ENCODE results near the gene SRMS. TPM values are rescaled to one million over a fixed set of nuclear protein-coding genes. Genes with fewer than 3 reads are reported as not detected.

SRMS gene
- total RNA-seq, result under 1 TPM; 0.32 to 0.49 TPM

DNA sequence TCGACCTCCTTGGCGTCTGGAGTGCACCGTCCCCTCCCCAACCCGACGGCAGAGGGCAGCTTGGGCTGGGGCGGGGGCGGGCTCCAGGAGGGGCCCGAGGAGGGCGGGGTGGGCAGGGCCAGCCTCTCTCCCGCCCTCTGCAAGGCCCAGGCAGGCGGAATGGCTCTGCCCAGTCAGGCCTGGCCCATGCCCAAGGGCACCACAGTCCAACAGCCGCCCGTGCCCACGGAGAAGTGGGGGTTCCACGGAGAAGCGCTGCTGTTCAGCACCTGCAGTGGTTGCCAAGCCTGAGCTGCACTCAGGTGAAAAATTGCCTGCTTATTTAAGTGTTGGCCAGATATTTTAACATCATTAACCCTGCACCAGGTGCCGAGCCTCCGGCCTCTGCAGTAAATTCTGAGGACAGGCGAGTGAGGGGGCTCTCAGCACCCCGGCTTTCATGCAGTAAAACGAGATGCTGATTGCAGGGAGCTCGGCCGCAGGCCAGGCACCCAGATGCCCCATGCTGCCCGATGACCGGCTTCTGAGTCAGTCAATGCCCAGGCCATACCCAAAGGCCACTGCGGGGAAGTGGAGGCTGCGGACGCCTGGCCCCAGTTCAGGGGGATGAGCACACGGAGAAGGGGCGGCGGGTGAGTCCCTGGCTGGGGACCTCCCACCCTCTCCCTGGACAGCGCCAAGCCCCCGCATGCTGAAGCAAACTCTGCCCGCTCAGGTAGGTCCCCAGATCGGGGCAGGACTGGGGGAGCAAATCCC, at the start of gene SRMS:
Gene SRMS (minus strand): TSS at position 25 of the 756 bp plus-strand sequence. CDS start 286 bp downstream, outside the sequence.
- peaks cover 12% of the 10 kb centered on the region for H3K27me3 ChIP-seq
- TF ChIP-seq, protein P1, sequence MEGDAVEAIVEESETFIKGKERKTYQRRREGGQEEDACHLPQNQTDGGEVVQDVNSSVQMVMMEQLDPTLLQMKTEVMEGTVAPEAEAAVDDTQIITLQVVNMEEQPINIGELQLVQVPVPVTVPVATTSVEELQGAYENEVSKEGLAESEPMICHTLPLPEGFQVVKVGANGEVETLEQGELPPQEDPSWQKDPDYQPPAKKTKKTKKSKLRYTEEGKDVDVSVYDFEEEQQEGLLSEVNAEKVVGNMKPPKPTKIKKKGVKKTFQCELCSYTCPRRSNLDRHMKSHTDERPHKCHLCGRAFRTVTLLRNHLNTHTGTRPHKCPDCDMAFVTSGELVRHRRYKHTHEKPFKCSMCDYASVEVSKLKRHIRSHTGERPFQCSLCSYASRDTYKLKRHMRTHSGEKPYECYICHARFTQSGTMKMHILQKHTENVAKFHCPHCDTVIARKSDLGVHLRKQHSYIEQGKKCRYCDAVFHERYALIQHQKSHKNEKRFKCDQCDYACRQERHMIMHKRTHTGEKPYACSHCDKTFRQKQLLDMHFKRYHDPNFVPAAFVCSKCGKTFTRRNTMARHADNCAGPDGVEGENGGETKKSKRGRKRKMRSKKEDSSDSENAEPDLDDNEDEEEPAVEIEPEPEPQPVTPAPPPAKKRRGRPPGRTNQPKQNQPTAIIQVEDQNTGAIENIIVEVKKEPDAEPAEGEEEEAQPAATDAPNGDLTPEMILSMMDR (IDR thresholded peaks at IDR 0.05), result no peak
- DNase-seq, result no peak
- H3K27ac ChIP-seq, result no peak within 1 kb of the TSS
- no peaks in the 10 kb centered on the region for H3K36me3 ChIP-seq
- no peaks in the 10 kb centered on the region for H3K9me3 ChIP-seq
- H3K4me1 ChIP-seq, result peaks cover 11% of the 10 kb centered on the region
- no peak within 1 kb of the TSS for H3K9ac ChIP-seq (ENCODE audit: low read depth in 2 of 2, low read length in 2 of 2)
- intact Hi-C loops (cut with DNase I), result loop anchor here (10.0 kb wide), 1 partner anchor 317 kb away; the partner anchor contains the start of genes ABHD16B and TPD52L2
- no peak within 1 kb of the TSS for H3K4me3 ChIP-seq

GRCh38 chr20:63596423-63596822, 48.9 kb upstream of the SRMS start:
- no peak overlapping the region for H3K9ac ChIP-seq (ENCODE audit: low read depth in 2 of 2, low read length in 2 of 2)
- DNase-seq, result no peak
- no peaks in the 10 kb centered on the region for H3K4me1 ChIP-seq
- H3K4me3 ChIP-seq, result no peak overlapping the region
- TF ChIP-seq, protein P1 (IDR thresholded peaks at IDR 0.05), result no peak
- no peaks in the 10 kb centered on the region for H3K36me3 ChIP-seq
- H3K27ac ChIP-seq, result no peak overlapping the region
- intact Hi-C loops (cut with DNase I), result no loop called here
- no peaks in the 10 kb centered on the region for H3K27me3 ChIP-seq
- no peaks in the 10 kb centered on the region for H3K9me3 ChIP-seq

GRCh38 chr20:63595416-63596127, 48.0 kb upstream of the SRMS start:
- no peak for DNase-seq
- intact Hi-C loops (cut with DNase I), result no loop called here
- Histone ChIP-seq H3K9me3 (no peaks in the 10 kb centered on the region), H3K4me1 (no peaks in the 10 kb centered on the region), H3K4me3 (no peak overlapping the region), H3K27me3 (no peaks in the 10 kb centered on the region), H3K36me3 (no peaks in the 10 kb centered on the region), H3K27ac (no peak overlapping the region), H3K9ac (ENCODE audit: low read depth in 2 of 2, low read length in 2 of 2) (no peak overlapping the region)
- TF ChIP-seq, protein P1 (IDR thresholded peaks at IDR 0.05), result no peak

- H3K4me1 ChIP-seq, result no peaks in the 10 kb centered on the region
- H3K27ac ChIP-seq, result no peak overlapping the region
- no peak overlapping the region for H3K4me3 ChIP-seq
Observed at GRCh38 chr20:63594043-63594561, 46.6 kb upstream of the SRMS start.

DNA sequence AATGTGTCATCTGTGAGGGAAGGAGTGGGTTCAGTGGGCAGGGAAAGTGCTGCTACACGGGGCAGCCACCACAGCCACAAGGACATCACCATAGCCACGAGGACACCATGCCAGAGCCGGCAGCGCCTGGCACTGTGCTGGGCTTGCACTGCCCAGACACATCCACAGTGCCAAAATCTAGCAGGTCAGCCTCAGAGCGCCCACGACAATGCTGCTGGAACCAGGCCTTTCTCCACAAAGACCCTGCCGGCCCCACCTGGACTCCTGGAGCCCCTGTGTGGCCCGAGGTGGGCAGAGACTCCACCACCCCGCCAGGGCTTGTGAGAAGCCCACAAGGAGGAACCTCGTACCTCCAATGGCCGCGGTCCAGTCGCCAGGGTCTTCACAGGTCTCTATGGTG, 45.1 kb upstream of the SRMS start:
- no peak for DNase-seq
- intact Hi-C loops (cut with DNase I), result no loop called here
- no peaks in the 10 kb centered on the region for H3K4me1 ChIP-seq
- H3K9ac ChIP-seq (ENCODE audit: low read depth in 2 of 2, low read length in 2 of 2), result no peak overlapping the region
- no peaks in the 10 kb centered on the region for H3K9me3 ChIP-seq
- H3K27ac ChIP-seq, result no peak overlapping the region
- TF ChIP-seq, protein P1 (IDR thresholded peaks at IDR 0.05), result no peak
- H3K36me3 ChIP-seq, result no peaks in the 10 kb centered on the region
- no peak overlapping the region for H3K4me3 ChIP-seq
- no peaks in the 10 kb centered on the region for H3K27me3 ChIP-seq

More at GRCh38 chr20:63594043-63594561, 46.6 kb upstream of the SRMS start:
- TF ChIP-seq, protein P1 (IDR thresholded peaks at IDR 0.05), result no peak
- no peak for DNase-seq
- Histone ChIP-seq H3K36me3 (no peaks in the 10 kb centered on the region), H3K9ac (ENCODE audit: low read depth in 2 of 2, low read length in 2 of 2) (no peak overlapping the region), H3K27me3 (no peaks in the 10 kb centered on the region), H3K9me3 (no peaks in the 10 kb centered on the region)
- intact Hi-C loops (cut with DNase I), result no loop called here
